Measurements from ENCODE around the gene CSRP1.

The CSRP1 gene

GRCh38 chr1:201456499-201457309 is 50.2 kb downstream of the CSRP1 start:
- DNase-seq (ENCODE audit: low spot score) = peak; percentile 86

GRCh38 chr1:201455098-201455497 is 51.8 kb downstream of the CSRP1 start:
- DNase-seq (ENCODE audit: low spot score) = no peak

GRCh38 chr1:201454608-201455007 is 52.3 kb downstream of the CSRP1 start:
- DNase-seq (ENCODE audit: low spot score) = no peak

GRCh38 chr1:201452866-201453265 is 54.1 kb downstream of the CSRP1 start:
- no peak for DNase-seq (ENCODE audit: low spot score)

GRCh38 chr1:201450721-201451291 is 56.1 kb downstream of the CSRP1 start:
- DNase-seq (ENCODE audit: low spot score) = peak; percentile 80

- no peak for DNase-seq (ENCODE audit: low spot score)
Measured at GRCh38 chr1:201448990-201449389, 57.9 kb downstream of the CSRP1 start.

GRCh38 chr1:201447903-201448871 is 58.7 kb downstream of the CSRP1 start:
- DNase-seq (ENCODE audit: low spot score) = peak; percentile 73

GRCh38 chr1:201445310-201445709 is 61.6 kb downstream of the CSRP1 start:
- no peak for DNase-seq (ENCODE audit: low spot score)

- DNase-seq (ENCODE audit: low spot score) = no peak
Measured at GRCh38 chr1:201444792-201445191, 62.1 kb downstream of the CSRP1 start.

GRCh38 chr1:201443747-201444146 is 63.2 kb downstream of the CSRP1 start:
- no peak for DNase-seq (ENCODE audit: low spot score)

- DNase-seq (ENCODE audit: low spot score) = no peak
Measured at GRCh38 chr1:201436969-201437368, 70.0 kb downstream of the CSRP1 start.

- DNase-seq (ENCODE audit: low spot score) = no peak
Measured at GRCh38 chr1:201436393-201436792, 70.5 kb downstream of the CSRP1 start.

- DNase-seq (ENCODE audit: low spot score) = no peak
Measured at GRCh38 chr1:201434266-201434665, 72.7 kb downstream of the CSRP1 start.

GRCh38 chr1:201433609-201434008 is 73.3 kb downstream of the CSRP1 start:
- no peak for DNase-seq (ENCODE audit: low spot score)

All from AG08396 (cell line).